ENCODE measurements around the gene HEXB. TPM values are rescaled to one million over a fixed set of nuclear protein-coding genes. Genes with fewer than 3 reads are reported as not detected.

The HEXB gene
- total and polyA plus RNA-seq, 2 of the 13 experiments (the other 11 are each of a cell fraction or from before 2014, with no cell fraction given), result 100 to 104 TPM

DNA sequence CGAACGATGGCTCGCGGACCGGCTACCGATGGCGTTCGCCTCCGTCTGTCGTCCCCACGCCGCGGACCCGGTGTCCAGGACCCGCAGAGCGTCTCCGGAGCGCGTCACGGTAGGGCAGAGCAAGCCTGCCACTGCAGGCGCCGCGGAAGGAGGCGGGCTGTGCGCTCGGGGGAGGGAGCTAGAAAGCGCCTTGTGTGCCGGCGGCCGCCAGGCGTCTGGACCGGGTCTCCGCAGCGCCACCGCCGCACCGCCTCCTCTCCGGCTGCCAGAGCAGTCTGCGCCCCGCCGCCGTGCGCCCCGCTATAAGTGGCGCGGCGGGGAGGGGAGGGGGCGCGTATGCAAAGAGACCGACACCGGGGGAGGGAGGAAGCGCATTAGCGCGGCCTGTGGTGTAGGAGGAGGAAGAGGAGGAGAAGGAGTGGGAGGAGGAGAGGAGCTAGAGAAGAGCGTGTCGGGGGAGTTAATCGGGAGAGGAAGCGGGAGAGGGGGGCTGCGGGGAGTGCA is 44.5 kb upstream of the HEXB start, which contains the start of gene ENC1 (continued):
- no peak; the same call in 1 of the 2 replicates for TF ChIP-seq HOXD1 (CRISPR knock-in tag; IDR thresholded peaks at IDR 0.05)
- peak; percentile 89; the same call in 1 of the 2 replicates for TF ChIP-seq MED13 (CRISPR knock-in tag; IDR thresholded peaks at IDR 0.05)
- TF ChIP-seq ZNF512B (CRISPR knock-in tag; IDR thresholded peaks at IDR 0.05; ENCODE audit: borderline replicate concordance), result no peak; the same call in 1 of the 2 replicates
- no peak for TF ChIP-seq ZBED4 (CRISPR knock-in tag; IDR thresholded peaks at IDR 0.05; ENCODE audit: borderline replicate concordance)
- 0 out of 2 replicates have a peak, but pooled peaks have one; percentile 87 for TF ChIP-seq CREBL2 (CRISPR knock-in tag; IDR thresholded peaks at IDR 0.05; ENCODE audit: borderline replicate concordance)
- TF ChIP-seq ARNT (IDR thresholded peaks at IDR 0.05), result no peak
- no peak for TF ChIP-seq MAF1 (CRISPR knock-in tag; IDR thresholded peaks at IDR 0.05; ENCODE audit: borderline replicate concordance)
- TF ChIP-seq SRF (IDR thresholded peaks at IDR 0.05; ENCODE audit: low read depth, low read length), result no peak
- TF ChIP-seq ZBTB40 (IDR thresholded peaks at IDR 0.05), result no peak
- peak; percentile 69; the same call in 1 of the 2 replicates for TF ChIP-seq ZBTB40 (CRISPR knock-in tag; IDR thresholded peaks at IDR 0.05)
- TF ChIP-seq, protein P1, sequence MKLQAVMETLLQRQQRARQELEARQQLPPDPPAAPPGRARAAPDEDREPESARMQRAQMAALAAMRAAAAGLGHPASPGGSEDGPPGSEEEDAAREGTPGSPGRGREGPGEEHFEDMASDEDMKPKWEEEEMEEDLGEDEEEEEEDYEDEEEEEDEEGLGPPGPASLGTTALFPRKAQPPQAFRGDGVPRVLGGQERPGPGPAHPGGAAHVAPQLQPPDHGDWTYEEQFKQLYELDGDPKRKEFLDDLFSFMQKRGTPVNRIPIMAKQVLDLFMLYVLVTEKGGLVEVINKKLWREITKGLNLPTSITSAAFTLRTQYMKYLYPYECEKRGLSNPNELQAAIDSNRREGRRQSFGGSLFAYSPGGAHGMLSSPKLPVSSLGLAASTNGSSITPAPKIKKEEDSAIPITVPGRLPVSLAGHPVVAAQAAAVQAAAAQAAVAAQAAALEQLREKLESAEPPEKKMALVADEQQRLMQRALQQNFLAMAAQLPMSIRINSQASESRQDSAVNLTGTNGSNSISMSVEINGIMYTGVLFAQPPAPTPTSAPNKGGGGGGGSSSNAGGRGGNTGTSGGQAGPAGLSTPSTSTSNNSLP (IDR thresholded peaks at IDR 0.05; ENCODE audit: low read depth, low read length), result no peak

All from HepG2 (cell line).